ENCODE data around the gene CHPT1. TPM values are rescaled to one million over a fixed set of nuclear protein-coding genes. Genes with fewer than 3 reads are reported as not detected.

The CHPT1 gene
- polyA plus RNA-seq: 174 TPM
- long read RNA-seq, donor 1, transcript CHPT1-205 (8 exons, 2,001 nt): minor isoform, 6 of 80 reads
- long read RNA-seq, donor 1, transcript CHPT1-201 (9 exons, 1,585 nt): major isoform, 45 of 80 reads
- long read RNA-seq, donor 1, partial matches to known transcripts: 18 of 80 reads
- long read RNA-seq, donor 1, other reads (novel, unspliced or antisense): 9 of 80 reads
- long read RNA-seq, donor 2, transcript CHPT1-205 (8 exons, 2,001 nt): minor isoform, 13 of 171 reads
- long read RNA-seq, donor 2, transcript CHPT1-201 (9 exons, 1,585 nt): major isoform, 99 of 171 reads
- long read RNA-seq, donor 2, partial matches to known transcripts: 48 of 171 reads
- long read RNA-seq, donor 2, other reads (novel, unspliced or antisense): 11 of 171 reads
- long read RNA-seq, donor 3: 0 reads
- long read RNA-seq, donor 4, transcript CHPT1-201 (9 exons, 1,585 nt): major isoform, 13 of 21 reads
- long read RNA-seq, donor 4, partial matches to known transcripts: 5 of 21 reads
- long read RNA-seq, donor 4, other reads (novel, unspliced or antisense): 0 of 21 reads
- long read RNA-seq, donor 5, transcript CHPT1-201 (9 exons, 1,585 nt): major isoform, 37 of 45 reads
- long read RNA-seq, donor 5, transcript CHPT1-205 (8 exons, 2,001 nt): minor isoform, 7 of 45 reads
- long read RNA-seq, donor 5, partial matches to known transcripts: 0 of 45 reads
- long read RNA-seq, donor 5, other reads (novel, unspliced or antisense): 0 of 45 reads
- long read RNA-seq, donor 6, transcript CHPT1-205 (8 exons, 2,001 nt): minor isoform, 11 of 115 reads
- long read RNA-seq, donor 6, transcript CHPT1-201 (9 exons, 1,585 nt): major isoform, 78 of 115 reads
- long read RNA-seq, donor 6, partial matches to known transcripts: 25 of 115 reads
- long read RNA-seq, donor 6, other reads (novel, unspliced or antisense): 0 of 115 reads
- long read RNA-seq, donor 7, transcript CHPT1-201 (9 exons, 1,585 nt): major isoform, 28 of 29 reads
- long read RNA-seq, donor 7, partial matches to known transcripts: 0 of 29 reads
- long read RNA-seq, donor 7, other reads (novel, unspliced or antisense): 0 of 29 reads
- long read RNA-seq, donor 8, transcript CHPT1-201 (9 exons, 1,585 nt): major isoform, 80 of 140 reads
- long read RNA-seq, donor 8, transcript CHPT1-205 (8 exons, 2,001 nt): minor isoform, 11 of 140 reads
- long read RNA-seq, donor 8, partial matches to known transcripts: 47 of 140 reads
- long read RNA-seq, donor 8, other reads (novel, unspliced or antisense): 0 of 140 reads
- long read RNA-seq, donor 9, transcript CHPT1-205 (8 exons, 2,001 nt): minor isoform, 8 of 121 reads
- long read RNA-seq, donor 9, transcript CHPT1-201 (9 exons, 1,585 nt): major isoform, 61 of 121 reads
- long read RNA-seq, donor 9, partial matches to known transcripts: 44 of 121 reads
- long read RNA-seq, donor 9, other reads (novel, unspliced or antisense): 8 of 121 reads
- long read RNA-seq, donor 10, transcript CHPT1-201 (9 exons, 1,585 nt): major isoform, 107 of 179 reads
- long read RNA-seq, donor 10, transcript CHPT1-205 (8 exons, 2,001 nt): minor isoform, 13 of 179 reads
- long read RNA-seq, donor 10, partial matches to known transcripts: 47 of 179 reads
- long read RNA-seq, donor 10, other reads (novel, unspliced or antisense): 12 of 179 reads
- long read RNA-seq, donor 11, transcript CHPT1-205 (8 exons, 2,001 nt): minor isoform, 7 of 81 reads
- long read RNA-seq, donor 11, transcript CHPT1-201 (9 exons, 1,585 nt): major isoform, 60 of 81 reads
- long read RNA-seq, donor 11, partial matches to known transcripts: 5 of 81 reads
- long read RNA-seq, donor 11, other reads (novel, unspliced or antisense): 7 of 81 reads

DNA sequence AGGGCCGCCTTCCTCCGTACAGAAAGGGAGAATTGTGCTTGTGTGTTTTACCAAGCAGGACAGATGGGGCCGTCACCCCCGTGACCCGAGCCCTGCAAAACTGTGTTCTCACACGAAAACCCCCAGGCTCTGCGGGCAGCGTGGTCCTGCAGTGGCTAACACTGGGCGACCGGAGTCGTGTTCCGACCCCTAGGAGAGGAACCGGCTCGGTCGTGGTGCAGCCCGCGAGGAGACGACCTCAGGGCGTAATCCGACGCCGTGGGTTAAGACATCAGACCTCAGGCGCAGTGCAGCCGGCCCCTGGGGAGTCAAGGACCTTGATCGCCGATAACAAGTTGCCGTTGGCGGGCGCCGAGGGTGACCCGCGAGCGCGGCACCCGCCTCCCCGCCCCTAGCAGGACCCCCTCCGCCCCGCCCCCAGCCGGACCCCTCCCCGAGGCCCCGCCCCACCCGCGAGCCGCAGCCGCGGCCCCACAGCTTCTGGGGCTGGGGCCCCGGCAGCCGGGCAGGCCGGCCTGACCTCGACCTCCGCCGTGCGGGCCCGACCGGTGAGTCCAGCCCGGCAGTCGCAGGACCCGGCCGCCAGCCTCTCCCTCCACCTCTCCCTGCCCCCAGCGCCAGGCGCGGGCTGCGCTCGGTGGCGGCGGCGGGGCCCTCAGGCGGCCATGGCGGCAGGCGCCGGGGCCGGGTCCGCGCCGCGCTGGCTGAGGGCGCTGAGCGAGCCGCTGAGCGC, at the start of gene CHPT1:
Gene CHPT1 (plus strand): TSS at position 444 of the 733 bp plus-strand sequence. CDS start 222 bp downstream, at position 666.
- peak; percentile 80 to 90 for DNase-seq
- no CpG with 5 or more reads among the region's 80 CpGs for WGBS (ENCODE audit: insufficient coverage, low lambda C conversion rate)
- Histone ChIP-seq H3K9me3 (ENCODE audit: control insufficient read depth, low read depth, low read length) (no peaks in the 10 kb centered on the region), H3K36me3 (ENCODE audit: control insufficient read depth, insufficient read depth, low read length) (no peaks in the 10 kb centered on the region), H3K27me3 (ENCODE audit: control insufficient read depth, insufficient read depth, low read length) (no peaks in the 10 kb centered on the region), H3K4me1 (ENCODE audit: control insufficient read depth, insufficient read depth, low read length) (peaks cover 12% of the 10 kb centered on the region), H3K27ac (ENCODE audit: low read length) (peak within 1 kb of the TSS; percentile 93), H3K4me3 (ENCODE audit: low read length) (peak within 1 kb of the TSS; percentile 84)

- WGBS (ENCODE audit: insufficient coverage, low lambda C conversion rate): no CpG with 5 or more reads among the region's 2 CpGs
- Histone ChIP-seq H3K36me3 (ENCODE audit: control insufficient read depth, insufficient read depth, low read length) (no peaks in the 10 kb centered on the region), H3K27me3 (ENCODE audit: control insufficient read depth, insufficient read depth, low read length) (no peaks in the 10 kb centered on the region), H3K27ac (ENCODE audit: low read length) (no peak overlapping the region), H3K9me3 (ENCODE audit: control insufficient read depth, low read depth, low read length) (no peaks in the 10 kb centered on the region), H3K4me1 (ENCODE audit: control insufficient read depth, insufficient read depth, low read length) (peaks cover 6% of the 10 kb centered on the region), H3K4me3 (ENCODE audit: low read length) (no peak overlapping the region)
- DNase-seq: no peak
These were observed 49.7 kb upstream of the CHPT1 start for GRCh38 chr12:101647711-101648110.

- DNase-seq: no peak
- Histone ChIP-seq H3K27me3 (ENCODE audit: control insufficient read depth, insufficient read depth, low read length) (no peaks in the 10 kb centered on the region), H3K36me3 (ENCODE audit: control insufficient read depth, insufficient read depth, low read length) (no peaks in the 10 kb centered on the region), H3K9me3 (ENCODE audit: control insufficient read depth, low read depth, low read length) (no peaks in the 10 kb centered on the region), H3K27ac (ENCODE audit: low read length) (no peak overlapping the region), H3K4me1 (ENCODE audit: control insufficient read depth, insufficient read depth, low read length) (peaks cover 7% of the 10 kb centered on the region), H3K4me3 (ENCODE audit: low read length) (no peak overlapping the region)
- 79% methylated on average over 2 of the region's 2 CpGs for WGBS (ENCODE audit: insufficient coverage, low lambda C conversion rate)
These were observed 49.2 kb upstream of the CHPT1 start for GRCh38 chr12:101648195-101648594.

DNA sequence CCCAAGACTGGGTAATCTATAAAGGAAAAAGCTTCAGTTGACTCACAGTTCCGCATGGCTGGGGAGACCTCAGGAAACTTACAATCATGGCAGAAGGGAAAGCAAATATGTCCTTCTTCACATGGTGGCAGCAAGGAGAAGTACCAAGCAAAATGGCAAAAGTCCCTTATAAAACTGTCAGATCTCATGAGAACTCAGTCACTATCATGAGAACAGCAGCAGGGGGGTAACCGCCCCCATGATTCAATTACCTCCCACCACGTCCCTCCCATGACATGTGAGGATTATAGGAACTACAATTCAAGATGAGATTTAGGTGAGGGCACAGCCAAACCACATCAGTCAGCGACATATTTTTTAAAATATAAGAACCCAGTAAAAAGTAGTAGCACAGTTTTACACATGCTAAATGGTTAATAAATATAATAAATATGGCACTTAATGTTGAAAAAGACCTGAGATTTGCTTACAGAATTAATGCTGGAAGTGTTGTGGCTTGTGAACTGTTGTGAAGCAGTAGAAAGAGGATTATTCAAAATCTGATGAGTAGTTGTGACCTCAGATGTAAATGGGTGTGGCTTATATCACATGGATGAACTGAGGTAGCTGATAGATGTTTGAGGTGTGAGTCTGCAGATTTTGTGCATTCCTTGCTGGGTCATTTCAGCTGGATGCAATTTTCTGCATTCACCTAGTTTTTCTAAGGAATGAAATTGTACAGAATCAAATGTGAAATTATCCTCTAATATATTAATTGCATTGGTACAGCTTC, 46.9 kb upstream of the CHPT1 start:
- Histone ChIP-seq H3K27ac (ENCODE audit: low read length) (no peak overlapping the region), H3K4me3 (ENCODE audit: low read length) (no peak overlapping the region), H3K27me3 (ENCODE audit: control insufficient read depth, insufficient read depth, low read length) (no peaks in the 10 kb centered on the region), H3K36me3 (ENCODE audit: control insufficient read depth, insufficient read depth, low read length) (no peaks in the 10 kb centered on the region), H3K4me1 (ENCODE audit: control insufficient read depth, insufficient read depth, low read length) (peaks cover 9% of the 10 kb centered on the region), H3K9me3 (ENCODE audit: control insufficient read depth, low read depth, low read length) (no peaks in the 10 kb centered on the region)
- WGBS (ENCODE audit: insufficient coverage, low lambda C conversion rate): no CpG with 5 or more reads among the region's 4 CpGs
- DNase-seq: no peak

DNA sequence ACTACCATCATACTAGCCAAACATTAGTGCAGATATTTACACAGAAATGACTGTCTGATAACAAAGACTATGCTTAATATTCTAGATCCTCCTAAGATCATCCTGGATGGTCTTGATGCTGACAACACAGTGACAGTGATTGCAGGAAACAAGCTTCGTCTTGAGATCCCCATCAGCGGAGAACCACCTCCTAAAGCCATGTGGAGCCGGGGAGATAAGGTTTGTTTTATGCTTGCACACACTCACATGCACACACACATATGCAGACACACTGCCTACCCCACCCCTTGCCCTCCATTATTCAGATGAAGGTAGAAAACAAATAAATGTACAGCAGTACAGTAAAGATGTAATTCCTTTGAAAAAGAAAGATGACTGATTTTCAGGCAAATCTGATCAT, 44.4 kb upstream of the CHPT1 start:
- H3K9me3 ChIP-seq (ENCODE audit: control insufficient read depth, low read depth, low read length): no peaks in the 10 kb centered on the region

DNA sequence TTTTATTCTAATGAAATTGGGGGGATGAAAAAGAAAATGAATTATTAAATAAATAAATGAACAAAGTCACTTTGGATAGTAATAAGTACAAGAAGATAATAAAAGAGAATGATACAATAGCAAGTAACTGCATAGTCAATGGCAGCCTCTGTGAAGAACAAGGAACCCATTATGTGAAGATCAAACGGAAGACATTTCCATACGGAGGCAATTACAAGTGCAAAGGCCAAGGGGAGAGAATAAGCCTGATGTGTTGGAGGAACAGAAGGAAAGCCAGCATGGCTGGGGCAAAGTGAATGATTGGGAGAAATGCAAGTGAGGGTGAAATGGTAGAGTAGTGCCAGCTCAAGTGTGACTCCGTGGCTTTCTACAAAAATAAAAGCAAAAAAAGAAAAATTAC, 43.9 kb upstream of the CHPT1 start:
- Histone ChIP-seq H3K36me3 (ENCODE audit: control insufficient read depth, insufficient read depth, low read length) (no peaks in the 10 kb centered on the region), H3K4me1 (ENCODE audit: control insufficient read depth, insufficient read depth, low read length) (peaks cover 9% of the 10 kb centered on the region), H3K9me3 (ENCODE audit: control insufficient read depth, low read depth, low read length) (no peaks in the 10 kb centered on the region), H3K27ac (ENCODE audit: low read length) (peak overlapping the region; percentile 21), H3K27me3 (ENCODE audit: control insufficient read depth, insufficient read depth, low read length) (no peaks in the 10 kb centered on the region), H3K4me3 (ENCODE audit: low read length) (no peak overlapping the region)
- peak; percentile 44 to 79 for DNase-seq
- 10% methylated on average over 2 of the region's 3 CpGs for WGBS (ENCODE audit: insufficient coverage, low lambda C conversion rate)

More for the DNA sequence above, 44.4 kb upstream of the CHPT1 start:
- Histone ChIP-seq H3K27me3 (ENCODE audit: control insufficient read depth, insufficient read depth, low read length) (no peaks in the 10 kb centered on the region), H3K4me3 (ENCODE audit: low read length) (no peak overlapping the region), H3K4me1 (ENCODE audit: control insufficient read depth, insufficient read depth, low read length) (peaks cover 9% of the 10 kb centered on the region), H3K36me3 (ENCODE audit: control insufficient read depth, insufficient read depth, low read length) (no peaks in the 10 kb centered on the region), H3K27ac (ENCODE audit: low read length) (no peak overlapping the region)
- no CpG with 5 or more reads among the region's 3 CpGs for WGBS (ENCODE audit: insufficient coverage, low lambda C conversion rate)
- DNase-seq: peak in 1 of 2 donors; percentile 44

- DNase-seq: no peak
- Histone ChIP-seq H3K9me3 (ENCODE audit: control insufficient read depth, low read depth, low read length) (no peaks in the 10 kb centered on the region), H3K4me3 (ENCODE audit: low read length) (no peak overlapping the region), H3K36me3 (ENCODE audit: control insufficient read depth, insufficient read depth, low read length) (no peaks in the 10 kb centered on the region), H3K27me3 (ENCODE audit: control insufficient read depth, insufficient read depth, low read length) (no peaks in the 10 kb centered on the region), H3K4me1 (ENCODE audit: control insufficient read depth, insufficient read depth, low read length) (peaks cover 9% of the 10 kb centered on the region), H3K27ac (ENCODE audit: low read length) (no peak overlapping the region)
- WGBS (ENCODE audit: insufficient coverage, low lambda C conversion rate): no CpG with 5 or more reads among the region's 1 CpG
These were observed 43.0 kb upstream of the CHPT1 start for GRCh38 chr12:101654442-101654841.

GRCh38 chr12:101655393-101655792, 42.0 kb upstream of the CHPT1 start:
- no peaks in the 10 kb centered on the region for H3K36me3 ChIP-seq (ENCODE audit: control insufficient read depth, insufficient read depth, low read length)

More at GRCh38 chr12:101655393-101655792, 42.0 kb upstream of the CHPT1 start:
- Histone ChIP-seq H3K4me3 (ENCODE audit: low read length) (no peak overlapping the region), H3K9me3 (ENCODE audit: control insufficient read depth, low read depth, low read length) (no peaks in the 10 kb centered on the region), H3K4me1 (ENCODE audit: control insufficient read depth, insufficient read depth, low read length) (peaks cover 9% of the 10 kb centered on the region), H3K27ac (ENCODE audit: low read length) (no peak overlapping the region), H3K27me3 (ENCODE audit: control insufficient read depth, insufficient read depth, low read length) (no peaks in the 10 kb centered on the region)
- WGBS (ENCODE audit: insufficient coverage, low lambda C conversion rate): 83% methylated on average over 1 of the region's 2 CpGs
- no peak for DNase-seq

Data from large intestine (tissue), 12 donors.